Measurements from ENCODE around the gene CHPT1.

CHPT1 gene

GRCh38 chr12:101650346-101651117 lies 46.9 kb upstream of the CHPT1 start:
- Histone ChIP-seq H4K20me1 (ENCODE audit: insufficient read depth, low read length) (no peaks in the 10 kb centered on the region), H3K9me3 (ENCODE audit: insufficient read depth, low read length, severe bottlenecking) (no peaks in the 10 kb centered on the region), H3K27me3 (ENCODE audit: insufficient read depth, low read length, poor library complexity) (no peaks in the 10 kb centered on the region), H3K4me2 (ENCODE audit: insufficient read depth, low read length) (no peak overlapping the region), H3K79me2 (ENCODE audit: insufficient read depth, low read length) (no peaks in the 10 kb centered on the region), H3K9ac (ENCODE audit: low read depth, low read length) (no peak overlapping the region), H3K4me3 (ENCODE audit: low read depth in 1 of 2, low read length in 2 of 2) (no peak overlapping the region), H3K36me3 (ENCODE audit: insufficient read depth, low read length) (no peaks in the 10 kb centered on the region), H3K4me1 (ENCODE audit: insufficient read depth, low read length) (no peaks in the 10 kb centered on the region), H3K27ac (ENCODE audit: low read length) (no peak overlapping the region), H2AFZ (ENCODE audit: low read depth, low read length) (no peak overlapping the region)
- no peak for ATAC-seq (ENCODE audit: insufficient read depth, low read depth)
- DNase-seq, result no peak
- TF ChIP-seq CTCF (IDR thresholded peaks at IDR 0.05; ENCODE audit: borderline replicate concordance, extremely low read depth, low read length, poor library complexity, severe bottlenecking), result no peak
- no peak for TF ChIP-seq EZH2 (IDR thresholded peaks at IDR 0.05; ENCODE audit: borderline replicate concordance, low read depth, low read length, severe bottlenecking)

GRCh38 chr12:101653030-101653429 lies 44.4 kb upstream of the CHPT1 start:
- H3K4me3 ChIP-seq (ENCODE audit: low read depth in 1 of 2, low read length in 2 of 2), result no peak overlapping the region
- no peak for ATAC-seq (ENCODE audit: insufficient read depth, low read depth)
- no peak for DNase-seq
- no peak overlapping the region for H3K4me2 ChIP-seq (ENCODE audit: insufficient read depth, low read length)
- H3K9me3 ChIP-seq (ENCODE audit: insufficient read depth, low read length, severe bottlenecking), result no peaks in the 10 kb centered on the region
- no peak overlapping the region for H2AFZ ChIP-seq (ENCODE audit: low read depth, low read length)
- no peak overlapping the region for H3K9ac ChIP-seq (ENCODE audit: low read depth, low read length)
- no peaks in the 10 kb centered on the region for H4K20me1 ChIP-seq (ENCODE audit: insufficient read depth, low read length)
- no peak overlapping the region for H3K27ac ChIP-seq (ENCODE audit: low read length)
- H3K4me1 ChIP-seq (ENCODE audit: insufficient read depth, low read length), result no peaks in the 10 kb centered on the region
- H3K27me3 ChIP-seq (ENCODE audit: insufficient read depth, low read length, poor library complexity), result peaks cover 3% of the 10 kb centered on the region
- no peaks in the 10 kb centered on the region for H3K36me3 ChIP-seq (ENCODE audit: insufficient read depth, low read length)
- TF ChIP-seq CTCF (IDR thresholded peaks at IDR 0.05; ENCODE audit: borderline replicate concordance, extremely low read depth, low read length, poor library complexity, severe bottlenecking), result no peak
- TF ChIP-seq EZH2 (IDR thresholded peaks at IDR 0.05; ENCODE audit: borderline replicate concordance, low read depth, low read length, severe bottlenecking), result no peak
- H3K79me2 ChIP-seq (ENCODE audit: insufficient read depth, low read length), result no peaks in the 10 kb centered on the region

GRCh38 chr12:101653503-101653902 lies 43.9 kb upstream of the CHPT1 start:
- Histone ChIP-seq H4K20me1 (ENCODE audit: insufficient read depth, low read length) (no peaks in the 10 kb centered on the region), H3K79me2 (ENCODE audit: insufficient read depth, low read length) (no peaks in the 10 kb centered on the region), H3K4me1 (ENCODE audit: insufficient read depth, low read length) (no peaks in the 10 kb centered on the region), H3K36me3 (ENCODE audit: insufficient read depth, low read length) (no peaks in the 10 kb centered on the region), H3K9ac (ENCODE audit: low read depth, low read length) (no peak overlapping the region), H3K9me3 (ENCODE audit: insufficient read depth, low read length, severe bottlenecking) (no peaks in the 10 kb centered on the region), H2AFZ (ENCODE audit: low read depth, low read length) (no peak overlapping the region), H3K27ac (ENCODE audit: low read length) (no peak overlapping the region), H3K4me2 (ENCODE audit: insufficient read depth, low read length) (no peak overlapping the region), H3K27me3 (ENCODE audit: insufficient read depth, low read length, poor library complexity) (peaks cover 3% of the 10 kb centered on the region), H3K4me3 (ENCODE audit: low read depth in 1 of 2, low read length in 2 of 2) (no peak overlapping the region)
- ATAC-seq (ENCODE audit: insufficient read depth, low read depth) (no peak), DNase-seq (no peak)
- no peak for TF ChIP-seq EZH2 (IDR thresholded peaks at IDR 0.05; ENCODE audit: borderline replicate concordance, low read depth, low read length, severe bottlenecking)
- TF ChIP-seq CTCF (IDR thresholded peaks at IDR 0.05; ENCODE audit: borderline replicate concordance, extremely low read depth, low read length, poor library complexity, severe bottlenecking), result no peak

Data from DND-41 (cell line).